HG02970 (cell line): ENCODE data around the gene INTS4.
"Not testable (repeated sequence)": the region's sequence is repeated elsewhere in the genome, so short reads cannot be mapped to it uniquely, and the experiment has no call there.

Experiments used
- ATAC-seq: cut with Tn5 transposase; IDR thresholded peaks from one replicate; pipeline ENCODE4 v1.9.1; 2021; ENCODE audit warnings: mild to moderate bottlenecking, moderate library complexity, moderate number of reproducible peaks; ENCODE audit not compliant: unreplicated experiment, low FRiP score

INTS4 gene

GRCh38 chr11:77959434-77959833 is 35.0 kb downstream of the INTS4 start:
- ATAC-seq: no peak

GRCh38 chr11:77958583-77959177 is 35.8 kb downstream of the INTS4 start:
- not testable (repeated sequence) for ATAC-seq

DNA sequence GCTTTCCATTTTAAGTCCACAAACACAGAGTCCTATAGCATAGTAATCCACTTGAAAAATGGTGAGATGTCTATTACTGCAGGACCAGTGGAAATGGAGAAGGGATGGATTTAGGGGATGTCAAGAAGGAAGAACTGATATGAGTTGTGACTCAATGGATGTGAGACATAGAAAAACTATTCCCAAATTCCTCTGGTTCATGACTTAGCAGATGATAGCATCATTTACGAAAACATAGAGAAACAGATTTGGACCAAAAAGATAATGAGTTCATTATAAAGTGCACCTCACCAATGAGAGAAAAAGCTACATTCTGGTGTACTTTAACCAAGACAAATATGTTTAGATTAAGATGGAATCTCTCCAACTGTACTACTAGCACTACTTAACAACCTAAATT is 51.2 kb downstream of the INTS4 start:
- not testable (repeated sequence) for ATAC-seq

DNA sequence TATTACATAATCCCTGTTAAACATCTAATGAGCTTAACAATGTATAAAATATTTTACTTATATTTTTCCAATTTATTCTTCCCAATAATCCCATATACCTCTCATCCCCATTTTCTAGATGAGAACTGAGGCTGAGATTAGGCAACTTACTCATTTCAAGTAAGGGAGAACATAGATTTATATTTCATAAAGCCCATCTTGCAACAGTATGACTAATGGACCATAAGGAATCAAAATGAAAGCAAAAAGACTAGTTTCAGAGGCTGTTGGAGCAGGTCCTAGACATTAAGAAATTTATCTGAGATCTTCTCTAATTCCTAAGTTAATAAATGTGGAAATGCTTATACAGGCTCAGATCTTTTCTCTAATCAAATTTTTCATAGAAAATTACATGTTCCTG is 52.0 kb downstream of the INTS4 start:
- ATAC-seq: not testable (repeated sequence)

DNA sequence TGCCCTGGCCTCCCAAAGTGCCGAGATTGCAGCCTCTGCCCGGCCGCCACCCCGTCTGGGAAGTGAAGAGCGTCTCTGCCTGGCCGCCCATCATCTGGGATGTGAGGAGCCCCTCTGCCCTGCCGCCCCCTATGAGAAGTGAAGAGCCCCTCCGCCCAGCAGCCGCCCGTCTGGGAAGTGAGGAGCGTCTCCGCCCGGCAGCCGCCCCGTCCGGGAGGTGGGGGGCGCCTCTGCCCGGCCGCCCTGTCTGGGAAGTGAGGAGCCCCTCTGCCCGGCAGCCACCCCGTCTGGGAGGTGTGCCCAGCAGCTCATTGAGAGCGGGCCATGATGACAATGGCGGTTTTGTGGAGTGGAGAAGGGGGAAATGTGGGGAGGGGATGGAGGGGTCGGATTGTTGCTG is 60.9 kb downstream of the INTS4 start:
- ATAC-seq: not testable (repeated sequence)

DNA sequence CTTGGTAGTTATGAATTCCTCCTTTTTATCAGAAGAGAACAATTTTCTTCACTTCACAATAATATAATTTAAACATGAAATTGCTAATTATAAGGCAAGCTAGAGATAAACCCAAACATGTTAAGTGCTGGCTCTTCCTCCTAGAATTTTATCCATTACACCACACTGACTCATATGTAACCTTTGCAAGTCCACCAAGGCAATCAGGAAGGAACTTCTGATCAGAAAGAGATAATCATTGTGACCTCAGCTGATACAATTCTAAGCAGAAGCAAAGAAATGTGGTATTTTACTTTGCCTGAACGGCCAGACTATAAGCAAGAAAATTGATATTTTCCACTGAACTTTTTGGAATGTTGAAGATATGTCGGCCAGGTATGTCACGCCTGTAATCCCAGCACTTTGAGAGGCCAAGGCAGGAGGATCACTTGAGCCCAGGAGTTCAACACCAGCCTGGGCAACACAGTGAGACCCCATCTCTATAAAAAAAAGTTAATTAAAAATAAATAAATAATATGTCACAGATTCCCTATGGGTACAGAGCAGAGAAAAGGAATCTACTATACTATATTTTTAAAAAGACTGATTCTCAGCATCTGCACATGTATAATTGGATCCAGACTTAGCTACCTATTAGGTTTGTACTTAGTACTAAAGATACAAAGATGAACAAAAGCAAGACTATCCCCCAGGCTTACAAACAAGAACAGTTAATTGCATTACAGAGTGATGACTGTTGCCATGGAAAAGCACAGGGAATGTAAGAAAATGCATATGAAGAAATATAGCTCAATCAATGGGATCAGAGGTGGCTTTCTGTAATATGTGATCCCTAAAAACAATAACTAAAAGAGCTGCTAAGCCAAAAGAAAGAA is 63.9 kb downstream of the INTS4 start:
- ATAC-seq: not testable (repeated sequence)

DNA sequence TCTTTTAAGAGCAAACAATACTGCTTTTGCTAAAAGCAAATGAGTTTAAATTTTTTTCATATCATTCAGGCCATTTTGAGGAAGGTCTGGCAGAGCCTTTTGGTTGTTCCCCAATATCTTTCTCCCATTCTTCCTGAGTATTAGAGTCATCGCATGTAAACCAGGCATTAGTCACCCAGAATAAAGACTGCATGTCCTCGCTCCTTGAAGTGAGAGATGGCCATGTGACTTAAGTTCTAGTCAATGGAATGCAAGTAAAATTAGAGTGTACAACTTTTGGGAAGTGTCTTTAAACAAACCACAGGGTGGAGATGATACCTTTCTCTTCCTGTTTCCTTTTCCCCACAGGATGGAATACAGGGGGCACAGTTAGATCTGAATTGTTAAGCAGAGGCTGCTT is 76.8 kb downstream of the INTS4 start:
- ATAC-seq: not testable (repeated sequence)

- not testable (repeated sequence) for ATAC-seq
Measured at GRCh38 chr11:77914307-77914791, 80.1 kb downstream of the INTS4 start.

DNA sequence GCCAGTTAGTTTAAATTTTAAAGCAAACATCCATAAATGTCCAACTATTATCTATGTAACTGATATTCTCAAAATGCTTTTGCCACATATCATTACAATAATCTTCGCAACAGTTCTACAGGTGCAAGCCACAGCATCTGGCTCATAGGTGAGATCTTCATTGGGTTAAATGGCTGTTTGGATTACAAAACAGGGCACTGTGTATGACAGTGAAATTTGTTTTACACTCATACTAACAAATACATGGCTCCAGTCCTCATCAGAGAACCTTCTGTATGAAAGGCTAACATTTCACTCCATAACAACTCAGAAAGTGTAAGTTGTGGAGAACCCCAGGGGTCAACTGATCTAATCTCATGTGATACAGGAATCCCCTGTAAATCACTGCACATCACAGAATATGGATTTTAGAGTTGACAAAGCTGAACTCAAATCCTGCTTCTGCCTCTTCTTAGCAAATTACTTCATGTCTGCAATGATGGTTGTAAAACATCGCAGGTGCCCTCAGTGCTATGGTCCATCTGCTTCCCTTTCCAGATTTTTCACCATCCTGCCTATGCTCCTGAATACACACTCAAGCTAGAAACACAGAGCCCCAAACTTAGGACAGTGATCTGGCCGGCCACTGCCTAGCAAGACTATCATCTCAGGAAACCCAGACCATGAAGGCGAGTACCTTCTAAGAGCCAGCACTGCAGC is 80.7 kb downstream of the INTS4 start:
- ATAC-seq: not testable (repeated sequence)

DNA sequence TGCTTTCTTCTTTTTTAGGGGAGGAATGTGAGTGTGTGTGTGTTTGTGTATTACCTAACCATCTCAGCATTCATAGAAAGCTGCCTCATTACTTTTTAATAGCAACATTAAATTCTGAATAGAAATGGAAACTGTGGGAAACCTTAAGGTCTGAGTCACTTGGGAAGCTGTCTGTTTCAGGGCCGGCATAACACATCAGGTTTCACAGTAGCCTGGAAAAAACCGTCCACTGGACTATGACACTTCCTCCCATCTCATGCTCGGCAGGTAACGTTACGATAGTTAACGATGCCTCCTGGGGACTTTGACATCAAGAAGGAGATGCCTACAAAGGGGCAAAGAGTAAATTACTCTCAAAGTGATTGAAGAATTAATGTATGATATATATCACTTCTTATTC is 83.6 kb downstream of the INTS4 start:
- ATAC-seq: not testable (repeated sequence)

DNA sequence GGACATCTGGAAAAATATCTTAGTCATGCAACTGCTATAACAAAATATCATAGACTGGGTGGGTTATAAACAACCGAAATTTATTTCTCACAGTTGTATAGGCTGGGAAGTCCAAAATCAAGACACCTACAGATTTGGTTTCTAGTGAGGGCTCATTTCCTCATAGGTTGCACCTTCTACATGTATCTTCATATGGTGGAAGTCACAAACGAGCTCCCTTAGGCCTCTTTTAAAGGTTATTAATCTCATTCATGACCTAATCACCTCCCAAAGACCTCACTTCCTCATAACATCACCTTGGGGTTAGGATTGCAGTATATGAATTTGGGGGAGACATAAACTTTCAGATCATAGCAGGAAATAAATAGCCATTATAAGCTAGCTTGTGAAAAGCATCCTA is 85.2 kb downstream of the INTS4 start:
- no peak for ATAC-seq

- no peak for ATAC-seq
Measured at GRCh38 chr11:77908835-77909234, 85.6 kb downstream of the INTS4 start.

GRCh38 chr11:77894949-77895348 is 99.5 kb downstream of the INTS4 start:
- not testable (repeated sequence) for ATAC-seq

- ATAC-seq: not testable (repeated sequence)
Measured at GRCh38 chr11:77891703-77892102, 102.8 kb downstream of the INTS4 start.

- not testable (repeated sequence) for ATAC-seq
Measured at GRCh38 chr11:77891256-77891655, 103.2 kb downstream of the INTS4 start.

GRCh38 chr11:77890619-77891056 is 103.8 kb downstream of the INTS4 start:
- ATAC-seq: not testable (repeated sequence)

- not testable (repeated sequence) for ATAC-seq
Measured at GRCh38 chr11:77890100-77890614, 104.3 kb downstream of the INTS4 start.

GRCh38 chr11:77889045-77889444 is 105.4 kb downstream of the INTS4 start:
- not testable (repeated sequence) for ATAC-seq

GRCh38 chr11:77886401-77886800 is 108.1 kb downstream of the INTS4 start:
- no peak for ATAC-seq

- no peak for ATAC-seq
Measured at GRCh38 chr11:77884829-77885190, 109.7 kb downstream of the INTS4 start.
